ENCODE measurements around the gene ATRX.
"Not testable (repeated sequence)": the region's sequence is repeated elsewhere in the genome, so short reads cannot be mapped to it uniquely, and the experiment has no call there.

Gene ATRX

DNA sequence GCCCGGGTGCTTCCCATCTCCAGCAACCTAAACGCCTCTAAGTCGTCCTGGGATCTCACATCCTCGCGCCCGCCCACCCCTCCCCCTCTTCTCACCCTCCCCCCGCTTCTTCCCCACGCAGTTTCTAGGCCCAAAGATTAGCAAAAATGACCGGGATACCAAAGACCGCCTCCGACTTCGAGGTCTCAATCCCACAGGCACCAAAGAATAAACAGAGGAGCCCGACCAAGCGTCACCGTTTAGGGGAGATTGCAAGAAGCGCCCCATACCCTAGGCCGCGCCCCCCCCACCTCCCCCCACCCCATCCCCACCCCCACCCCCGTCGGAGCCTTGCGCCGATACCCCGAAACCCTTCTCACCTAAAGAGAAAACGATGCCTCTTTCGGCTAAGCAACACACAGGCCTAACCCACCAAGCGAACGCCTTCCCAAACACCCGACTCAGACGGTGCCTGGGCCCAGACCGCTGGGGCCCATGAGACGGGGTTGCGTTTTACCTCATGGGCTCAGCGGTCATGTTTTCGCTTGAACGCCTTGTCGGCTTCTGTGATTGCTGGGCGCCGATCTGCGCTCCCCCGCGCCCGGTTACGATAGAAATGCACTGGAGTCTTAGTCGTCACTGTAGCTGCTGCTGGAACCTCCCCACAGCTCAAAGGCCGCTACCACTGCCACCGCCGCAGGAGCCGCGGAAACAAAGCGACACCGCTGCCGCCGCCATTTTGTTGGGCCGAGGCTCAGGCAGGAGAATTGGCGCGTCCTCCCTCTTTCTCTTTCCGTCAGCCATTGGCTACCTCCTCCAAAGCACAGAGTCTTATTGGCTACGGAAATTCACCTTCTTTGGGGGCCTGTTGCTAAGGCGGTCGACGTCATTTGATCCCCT lies at the start of gene ATRX:
ATRX (minus strand) TSS at position 731 of the 879 bp plus-strand sequence; CDS start at position 516, 215 bp downstream.
- peak; percentile 62 to 80 for DNase-seq

DNA sequence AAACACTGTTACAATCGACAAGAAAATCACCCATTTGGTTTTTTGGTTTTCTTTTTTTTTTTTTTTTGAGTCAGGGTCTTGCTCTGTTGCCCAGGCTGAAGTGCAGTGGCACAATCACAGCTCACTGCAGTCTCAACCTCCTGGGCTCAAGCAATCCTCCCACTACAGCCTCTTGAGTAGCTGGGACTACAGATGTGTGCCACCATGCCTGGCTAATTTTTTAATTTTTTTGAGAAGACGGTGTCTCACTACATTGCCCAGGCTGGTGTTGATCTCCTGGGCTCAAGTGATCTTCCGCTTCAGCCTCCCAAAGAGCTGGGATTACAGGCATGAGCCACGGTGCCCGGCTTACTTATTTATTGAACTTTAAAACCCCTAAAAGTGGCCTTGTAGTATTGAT lies 45.5 kb upstream of the ATRX start:
- DNase-seq = not testable (repeated sequence)

GRCh38 chrX:77821989-77822388 lies 36.0 kb upstream of the ATRX start:
- DNase-seq = not testable (repeated sequence)

DNA sequence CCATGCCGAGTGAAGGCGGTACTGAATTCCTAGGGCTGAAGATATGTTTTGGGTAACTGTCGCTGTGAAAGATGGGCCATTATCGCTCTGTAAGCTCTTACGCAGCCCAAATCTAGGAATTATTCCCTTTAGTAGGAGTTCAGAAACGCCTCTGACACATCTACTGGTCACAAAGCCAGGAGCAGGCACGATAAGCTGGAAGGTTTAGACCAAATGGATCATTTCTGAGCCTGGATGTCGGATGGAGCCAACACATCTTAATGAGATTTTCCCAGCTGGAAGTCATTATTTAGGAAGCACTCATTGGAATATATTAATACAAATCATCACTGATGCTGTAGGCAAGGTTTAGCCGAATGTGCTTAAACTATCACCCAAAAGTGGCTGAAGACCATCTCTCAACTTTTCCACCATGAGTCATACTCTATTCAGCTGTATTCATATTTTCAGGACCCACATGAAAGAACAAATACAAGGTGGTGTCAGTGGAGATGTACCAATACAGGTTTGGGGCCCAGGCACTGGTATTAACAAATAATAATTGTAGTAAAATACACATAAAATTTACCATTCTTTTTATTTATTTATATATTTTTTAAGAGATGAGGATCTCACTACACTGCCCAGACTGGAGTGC lies 34.2 kb upstream of the ATRX start:
- no peak for DNase-seq

GRCh38 chrX:77814210-77814609 lies 28.2 kb upstream of the ATRX start:
- no peak for DNase-seq

- DNase-seq = no peak
Measured at GRCh38 chrX:77802201-77802600, 16.2 kb upstream of the ATRX start.

DNA sequence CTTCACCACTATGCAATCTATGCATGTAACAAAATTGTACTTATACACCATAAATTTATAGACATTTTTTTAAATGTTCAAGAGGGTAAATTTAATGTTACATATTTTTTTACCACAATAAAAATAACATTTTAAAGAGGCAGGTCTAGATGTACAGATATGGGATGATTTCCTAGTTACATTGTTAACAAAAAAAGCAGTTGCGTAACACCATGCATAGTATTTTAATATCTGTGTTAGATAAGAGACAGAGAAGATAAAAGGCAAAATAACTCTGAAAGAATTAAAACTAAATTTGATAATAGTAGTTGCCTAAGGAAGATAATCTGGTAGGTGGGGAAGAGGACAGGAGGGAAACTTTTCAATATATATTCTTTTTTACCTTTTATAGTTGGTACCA lies 9.1 kb upstream of the ATRX start:
- no peak for DNase-seq

- no peak for DNase-seq
Measured at GRCh38 chrX:77793946-77794345, 7.9 kb upstream of the ATRX start.

GRCh38 chrX:77788050-77788449 lies 2.0 kb upstream of the ATRX start:
- no peak for DNase-seq

DNA sequence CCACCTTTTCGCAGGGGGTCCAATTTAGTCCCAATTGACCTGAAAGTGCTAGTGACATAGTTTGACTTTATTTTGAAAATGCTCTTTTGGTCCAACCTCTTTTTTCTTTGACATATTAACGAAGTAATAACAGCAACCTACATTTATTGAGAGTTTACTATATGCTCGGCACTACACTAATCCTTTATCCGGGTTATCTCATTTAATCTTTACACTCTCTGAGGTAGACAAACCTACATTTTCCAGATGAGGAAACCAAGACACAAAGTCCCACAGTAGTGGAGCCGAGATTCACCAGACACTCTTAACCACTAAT lies 307 bp upstream of the ATRX start:
- no peak for DNase-seq

DNA sequence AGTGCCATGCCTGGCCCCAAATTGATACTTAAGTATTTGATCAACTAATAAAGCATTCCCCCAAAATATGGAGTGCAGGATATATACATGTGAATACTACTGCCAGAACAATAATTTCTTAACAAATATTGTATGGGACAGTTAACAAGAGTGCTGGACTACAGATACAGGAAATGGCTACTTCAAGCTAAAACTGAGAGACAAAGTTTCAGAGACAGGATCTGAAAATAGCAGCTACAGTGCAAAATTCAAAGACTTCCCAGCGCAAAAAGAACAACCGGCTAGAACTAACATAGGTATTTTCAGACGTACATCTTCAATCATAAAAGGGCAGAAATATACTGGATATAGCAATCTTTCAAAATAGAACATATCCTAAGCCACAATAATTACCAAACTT lies 6.3 kb downstream of the ATRX start:
- DNase-seq = no peak

GRCh38 chrX:77776659-77777058 lies 9.4 kb downstream of the ATRX start:
- no peak for DNase-seq

- DNase-seq = no peak
Measured at GRCh38 chrX:77771601-77772000, 14.4 kb downstream of the ATRX start.

- no peak for DNase-seq
Measured at GRCh38 chrX:77768787-77769186, 17.2 kb downstream of the ATRX start.

GRCh38 chrX:77766212-77766611 lies 19.8 kb downstream of the ATRX start:
- not testable (repeated sequence) for DNase-seq

DNA sequence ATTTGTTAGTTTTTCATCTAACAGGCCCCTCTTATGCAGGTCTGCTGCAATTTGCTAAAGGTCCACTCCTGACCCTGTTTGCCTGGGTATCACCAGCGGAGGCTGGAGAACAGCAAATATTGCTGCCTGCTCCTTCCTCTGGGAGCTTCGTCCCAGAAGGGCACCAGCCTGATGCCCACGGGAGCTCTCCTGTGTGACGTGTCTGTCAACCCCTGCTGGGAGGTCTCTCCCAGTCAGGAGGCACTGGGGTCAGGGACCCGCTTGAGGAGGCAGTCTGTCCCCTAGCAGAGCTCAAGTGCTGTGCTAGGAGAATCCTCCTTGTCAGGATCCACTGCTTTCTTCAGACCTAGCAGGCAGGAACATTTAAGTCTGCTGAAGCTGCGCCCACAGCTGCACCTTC lies 30.5 kb downstream of the ATRX start:
- DNase-seq = no peak

GRCh38 chrX:77753942-77754341 lies 32.1 kb downstream of the ATRX start:
- DNase-seq = not testable (repeated sequence)

- DNase-seq = no peak
Measured at GRCh38 chrX:77749695-77750094, 36.3 kb downstream of the ATRX start.

GRCh38 chrX:77743720-77744119 lies 42.3 kb downstream of the ATRX start:
- DNase-seq = no peak

- no peak for DNase-seq
Measured at GRCh38 chrX:77742788-77743476, 43.1 kb downstream of the ATRX start.

DNA sequence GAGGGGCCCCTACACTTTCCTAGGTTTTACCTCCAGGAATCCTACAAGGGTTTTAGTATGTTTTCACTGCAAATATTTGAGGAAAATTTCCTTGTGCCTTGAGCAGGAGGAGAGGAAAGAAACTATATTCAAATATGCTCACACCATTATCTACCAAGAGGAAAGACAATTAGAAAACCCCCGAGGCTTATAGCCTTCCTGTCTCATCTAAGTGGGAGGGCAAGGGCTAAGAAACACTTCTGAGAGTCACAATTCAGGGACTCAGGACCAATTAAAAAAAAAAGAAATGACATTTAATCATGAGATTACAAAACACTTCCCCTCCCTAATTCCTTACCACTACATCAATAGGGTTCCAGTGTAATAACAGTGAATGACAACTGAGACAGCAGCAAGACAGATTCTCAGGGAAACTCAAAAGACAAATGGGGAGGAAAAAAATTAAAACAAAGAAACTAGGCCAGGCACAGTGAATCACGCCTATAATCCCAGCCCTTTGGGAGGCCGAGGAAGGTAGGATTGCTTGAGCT lies 45.6 kb downstream of the ATRX start:
- DNase-seq = no peak

- no peak for DNase-seq
Measured at GRCh38 chrX:77733342-77733741, 52.7 kb downstream of the ATRX start.

GRCh38 chrX:77731821-77732419 lies 54.1 kb downstream of the ATRX start:
- DNase-seq = no peak
